GM12864 (cell line): ENCODE data around the gene LMX1B.

Experiments
- DNase-seq: peaks from one replicate; pipeline ENCODE4 v3.0.0-alpha.2; 2011; ENCODE audit warnings: low read depth
- H3K4me3 ChIP-seq: 2 replicates; pipeline ENCODE4 v1.5.1; 2011; ENCODE audit warnings: mild to moderate bottlenecking, low read depth, low read length, control low read depth
- CTCF ChIP-seq: IDR thresholded peaks from 2 replicates; pipeline ENCODE4 v1.5.1; 2011; ENCODE audit warnings: low read depth, mild to moderate bottlenecking, moderate library complexity, low read length, control low read depth, inconsistent platforms; ENCODE audit errors: missing control alignments

Gene LMX1B

GRCh38 chr9:126626127-126626925 lies 12.6 kb downstream of the LMX1B start:
- H3K4me3 ChIP-seq = peak overlapping the region; percentile 49
- no peak for TF ChIP-seq CTCF
- DNase-seq = no peak

- H3K4me3 ChIP-seq = no peak overlapping the region
- no peak for DNase-seq
- no peak for TF ChIP-seq CTCF
These were observed 13.2 kb downstream of the LMX1B start for GRCh38 chr9:126626926-126627233.

GRCh38 chr9:126628146-126628545 lies 14.4 kb downstream of the LMX1B start:
- no peak for TF ChIP-seq CTCF
- no peak overlapping the region for H3K4me3 ChIP-seq
- no peak for DNase-seq

GRCh38 chr9:126628969-126629674 lies 15.4 kb downstream of the LMX1B start:
- TF ChIP-seq CTCF = no peak
- DNase-seq = no peak

GRCh38 chr9:126630458-126631237 lies 16.9 kb downstream of the LMX1B start:
- DNase-seq = no peak
- no peak for TF ChIP-seq CTCF
- no peak overlapping the region for H3K4me3 ChIP-seq

More at GRCh38 chr9:126628969-126629674, 15.4 kb downstream of the LMX1B start:
- no peak overlapping the region for H3K4me3 ChIP-seq

- H3K4me3 ChIP-seq = no peak overlapping the region
- no peak for DNase-seq
- TF ChIP-seq CTCF = no peak
These were observed 17.5 kb downstream of the LMX1B start for GRCh38 chr9:126631254-126631653.
